ENCODE results near the gene RNASE13.
"Not testable (repeated sequence)": the region's sequence is repeated elsewhere in the genome, so short reads cannot be mapped to it uniquely, and the experiment has no call there.

The RNASE13 gene

GRCh38 chr14:21040941-21041340, 6.3 kb upstream of the RNASE13 start:
- DNase-seq: not testable (repeated sequence)

GRCh38 chr14:21040370-21040925, 5.8 kb upstream of the RNASE13 start:
- no peak for DNase-seq

GRCh38 chr14:21039585-21040369, 5.2 kb upstream of the RNASE13 start:
- peak; percentile 71 for DNase-seq

GRCh38 chr14:21038441-21039422, 4.1 kb upstream of the RNASE13 start:
- peak; percentile 16 for DNase-seq

- DNase-seq: no peak
Observed at GRCh38 chr14:21037156-21037555, 2.5 kb upstream of the RNASE13 start.

GRCh38 chr14:21036751-21037150, 2.1 kb upstream of the RNASE13 start:
- DNase-seq: no peak

- DNase-seq: no peak
Observed at GRCh38 chr14:21033133-21033698, 1.4 kb downstream of the RNASE13 start.

GRCh38 chr14:21032326-21033132, 2.1 kb downstream of the RNASE13 start:
- no peak for DNase-seq

GRCh38 chr14:21030531-21030930, 4.1 kb downstream of the RNASE13 start:
- no peak for DNase-seq

- no peak for DNase-seq
Observed at GRCh38 chr14:21029917-21030316, 4.7 kb downstream of the RNASE13 start, which contains the start of gene TPPP2. Gene TPPP2 (plus strand): TSS chr14:21030217. CDS start chr14:21030582, 365 bp downstream.

- DNase-seq: no peak
Observed at GRCh38 chr14:21026988-21027315, 7.7 kb downstream of the RNASE13 start.

- no peak for DNase-seq
Observed at GRCh38 chr14:21026274-21026987, 8.2 kb downstream of the RNASE13 start.

GRCh38 chr14:21025371-21026273, 9.0 kb downstream of the RNASE13 start:
- no peak for DNase-seq

- peak; percentile 53 for DNase-seq
Observed at GRCh38 chr14:21024585-21025370, 9.8 kb downstream of the RNASE13 start, which contains the start of gene NDRG2. Gene NDRG2 (minus strand): TSS chr14:21025061. CDS start chr14:21023315, 1,746 bp downstream.

- DNase-seq: no peak
Observed at GRCh38 chr14:21023817-21024584, 10.6 kb downstream of the RNASE13 start.

GRCh38 chr14:21023174-21023573, 11.4 kb downstream of the RNASE13 start:
- no peak for DNase-seq

GRCh38 chr14:21022686-21023085, 11.9 kb downstream of the RNASE13 start:
- no peak for DNase-seq

- DNase-seq: no peak
Observed at GRCh38 chr14:21020977-21021545, 13.5 kb downstream of the RNASE13 start.

Measured in NCI-H2227 treated with DMSO at 0.1 percent for 48 hours (cell line).